ENCODE data around the gene MDH1.

Gene MDH1

DNA sequence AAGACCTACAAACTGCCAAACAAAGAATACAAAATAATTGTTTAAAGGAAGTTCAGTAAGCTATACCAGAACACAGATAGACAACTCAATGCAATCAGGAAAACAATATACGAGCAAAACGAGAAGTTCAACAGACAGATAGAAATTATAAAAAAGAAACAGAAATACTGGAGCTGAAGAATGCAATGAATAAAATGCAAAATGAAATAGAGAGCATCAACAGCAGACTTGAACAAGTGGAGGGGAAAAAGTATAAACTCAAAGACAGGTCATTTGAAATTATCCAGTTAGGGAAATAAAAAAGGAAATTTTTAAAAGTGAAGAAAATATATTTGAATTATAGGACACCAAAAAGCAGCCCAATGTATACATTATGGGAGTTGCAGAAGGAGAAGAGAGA, 43.6 kb downstream of the MDH1 start:
- no peak for DNase-seq (ENCODE audit: low read depth in 2 of 2)

- no peak for DNase-seq (ENCODE audit: low read depth in 2 of 2)
These were observed 50.6 kb downstream of the MDH1 start for GRCh38 chr2:63639344-63639743.

GRCh38 chr2:63642946-63643345, 54.2 kb downstream of the MDH1 start:
- DNase-seq (ENCODE audit: low read depth in 2 of 2) = no peak

GRCh38 chr2:63643486-63643885, 54.7 kb downstream of the MDH1 start:
- DNase-seq (ENCODE audit: low read depth in 2 of 2) = no peak

- DNase-seq (ENCODE audit: low read depth in 2 of 2) = no peak
These were observed 59.9 kb downstream of the MDH1 start for GRCh38 chr2:63648632-63649031.

GRCh38 chr2:63649829-63650228, 61.1 kb downstream of the MDH1 start:
- no peak for DNase-seq (ENCODE audit: low read depth in 2 of 2)

GRCh38 chr2:63650756-63651155, 62.0 kb downstream of the MDH1 start:
- DNase-seq (ENCODE audit: low read depth in 2 of 2) = no peak

GRCh38 chr2:63651356-63651755, 62.6 kb downstream of the MDH1 start:
- DNase-seq (ENCODE audit: low read depth in 2 of 2) = no peak

DNA sequence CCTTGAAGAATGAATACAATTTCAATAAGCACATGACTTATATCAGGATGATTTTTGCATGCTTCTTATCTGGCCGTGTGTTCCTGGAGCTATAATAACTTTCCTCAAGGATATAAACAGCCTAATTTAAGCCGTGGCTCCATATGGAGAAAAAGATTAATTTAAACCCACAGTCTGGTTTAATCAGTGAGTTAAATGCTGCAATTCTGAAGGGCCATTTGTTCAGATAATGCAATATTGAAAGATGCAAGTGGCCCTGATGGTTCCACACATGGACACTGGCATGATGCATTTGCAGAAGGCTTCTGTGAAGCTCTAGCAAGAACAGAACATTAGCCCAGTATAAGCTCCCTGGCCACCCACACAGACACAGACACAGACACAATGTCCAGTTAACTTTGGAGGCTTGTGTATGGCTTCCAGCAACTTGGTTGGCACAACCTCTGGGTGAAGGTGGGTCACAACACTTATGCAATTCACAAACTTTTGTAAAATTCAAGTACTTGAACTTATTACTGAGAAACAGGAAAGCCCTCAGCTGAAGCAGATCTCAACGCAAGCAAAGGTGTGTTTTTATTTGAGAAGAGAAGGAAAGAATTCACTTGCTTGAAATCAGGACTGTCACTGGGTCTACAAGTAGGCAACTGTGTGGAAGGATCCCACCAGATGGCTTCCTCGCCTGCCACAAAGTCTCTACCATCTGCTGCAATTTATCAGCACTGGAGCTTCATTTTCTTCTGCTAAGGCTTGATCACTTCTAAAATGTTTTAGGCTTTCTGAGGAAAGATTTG, 63.3 kb downstream of the MDH1 start:
- DNase-seq (ENCODE audit: low read depth in 2 of 2) = no peak

DNA sequence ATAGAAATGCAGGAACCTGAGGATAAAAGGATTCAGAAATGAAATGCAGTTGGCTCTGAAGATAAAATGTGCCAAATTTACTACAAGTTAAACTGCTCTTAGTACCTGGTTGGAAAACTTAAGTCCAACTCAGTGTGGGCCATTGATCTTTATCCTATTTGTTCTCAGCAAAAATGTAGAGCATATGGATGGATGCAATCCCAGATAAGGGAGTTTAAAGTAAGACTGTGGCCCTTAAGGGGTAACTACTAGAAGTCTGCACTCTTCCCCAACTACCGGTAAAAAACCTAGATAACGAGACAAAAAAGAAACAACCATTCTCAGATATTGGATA, 63.9 kb downstream of the MDH1 start:
- no peak for DNase-seq (ENCODE audit: low read depth in 2 of 2)

- DNase-seq (ENCODE audit: low read depth in 2 of 2) = no peak
These were observed 66.2 kb downstream of the MDH1 start for GRCh38 chr2:63654959-63655358.
